Mesothelial cell of epicardium (in vitro differentiated cells): ENCODE measurements around the gene FAM168A. TPM values are rescaled to one million over a fixed set of nuclear protein-coding genes. Genes with fewer than 3 reads are reported as not detected.

Experiments used
- DNase-seq, 2 experiments: peaks; one replicate each; pipeline ENCODE4 v3.0.0; 2021; ENCODE audit warnings: low spot score in 2 of 2; ENCODE audit not compliant: unreplicated experiment in 2 of 2
- H3K27ac Mint-ChIP-seq: 2 replicates; pipeline ENCODE4 v1.8.0; 2021; ENCODE audit warnings: mixed read lengths
- H3K27me3 Mint-ChIP-seq: 2 replicates; pipeline ENCODE4 v1.8.0; 2021; ENCODE audit warnings: low read depth, mixed read lengths
- H3K36me3 Mint-ChIP-seq: 2 replicates; pipeline ENCODE4 v1.8.0; 2021; ENCODE audit warnings: mixed read lengths
- H3K4me1 Mint-ChIP-seq: 2 replicates; pipeline ENCODE4 v1.8.0; 2021; ENCODE audit warnings: mixed read lengths
- H3K4me3 Mint-ChIP-seq: 2 replicates; pipeline ENCODE4 v1.8.0; 2021; ENCODE audit warnings: mild to moderate bottlenecking, moderate library complexity, mixed read lengths
- H3K9me3 Mint-ChIP-seq: 2 replicates; pipeline ENCODE4 v1.8.0; 2021; ENCODE audit warnings: mixed read lengths
- CTCF ChIP-seq: fragments of 200-600 bp; sonication (generic); IDR thresholded peaks from one replicate; pipeline ENCODE4 v1.5.0; 2021; ENCODE audit warnings: antibody characterized with exemption; ENCODE audit not compliant: unreplicated experiment
- total RNA-seq: library from RNA; stranded (reverse); gene quantifications from 3 replicates; pipeline ENCODE4 v1.2.1, GENCODE V29; 2021

The FAM168A gene
- total RNA-seq, 1 donor from 2014 or later, result 61.8 TPM

GRCh38 chr11:73401217-73401923 is 196.5 kb downstream of the FAM168A start:
- Mint-ChIP-seq H3K4me1 (peaks cover 2% of the 10 kb centered on the region), H3K36me3 (no peaks in the 10 kb centered on the region), H3K9me3 (no peaks in the 10 kb centered on the region), H3K4me3 (no peak overlapping the region), H3K27me3 (no peaks in the 10 kb centered on the region), H3K27ac (no peak overlapping the region)
- TF ChIP-seq CTCF, result no peak
- DNase-seq, result no peak

DNA sequence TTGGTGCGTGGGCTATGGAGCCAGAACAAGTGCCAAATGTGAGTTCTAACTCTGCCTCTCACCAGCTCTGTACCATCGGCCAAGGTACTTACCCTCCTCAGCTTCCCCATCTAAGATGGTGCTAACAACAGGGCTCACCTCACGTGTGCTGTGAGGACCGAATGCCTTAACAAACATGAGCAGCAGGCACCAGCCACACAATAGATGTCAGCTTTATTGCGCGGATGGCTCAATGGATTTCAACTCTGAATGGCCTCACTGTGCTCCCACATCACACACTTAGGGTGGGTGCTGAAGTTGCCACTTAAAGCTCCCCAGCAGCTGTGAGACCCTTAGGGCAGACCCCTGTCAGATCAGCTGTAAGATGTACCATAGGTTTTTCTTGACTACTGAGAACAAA is 197.6 kb downstream of the FAM168A start:
- no peaks in the 10 kb centered on the region for H3K27me3 Mint-ChIP-seq
- H3K4me3 Mint-ChIP-seq, result no peak overlapping the region
- no peaks in the 10 kb centered on the region for H3K9me3 Mint-ChIP-seq
- no peaks in the 10 kb centered on the region for H3K36me3 Mint-ChIP-seq
- DNase-seq, result no peak
- peaks cover 2% of the 10 kb centered on the region for H3K4me1 Mint-ChIP-seq
- H3K27ac Mint-ChIP-seq, result no peak overlapping the region
- no peak for TF ChIP-seq CTCF

DNA sequence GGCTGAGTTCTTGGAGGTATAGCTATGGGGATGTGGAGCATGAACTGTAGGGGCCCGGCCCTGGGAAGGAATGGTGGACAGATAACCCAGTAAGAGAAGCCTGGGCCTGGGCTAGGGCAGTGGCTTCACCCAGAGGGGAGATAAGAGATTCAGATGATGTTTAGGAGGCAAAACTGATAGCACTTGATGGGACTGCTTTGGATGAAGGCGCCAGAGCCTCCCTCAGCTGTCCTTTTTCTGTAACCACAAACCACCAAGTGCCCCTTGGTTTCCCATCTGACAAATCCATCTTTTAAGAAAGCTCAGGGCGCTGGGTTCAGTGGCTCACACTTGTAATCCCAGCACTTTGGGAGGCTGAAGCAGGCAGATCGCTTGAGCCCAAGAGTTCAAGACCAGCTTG is 198.3 kb downstream of the FAM168A start:
- Mint-ChIP-seq H3K4me1 (no peaks in the 10 kb centered on the region), H3K27me3 (no peaks in the 10 kb centered on the region), H3K36me3 (no peaks in the 10 kb centered on the region), H3K9me3 (no peaks in the 10 kb centered on the region), H3K4me3 (no peak overlapping the region), H3K27ac (peak overlapping the region; percentile 26)
- DNase-seq, result no peak
- no peak for TF ChIP-seq CTCF

DNA sequence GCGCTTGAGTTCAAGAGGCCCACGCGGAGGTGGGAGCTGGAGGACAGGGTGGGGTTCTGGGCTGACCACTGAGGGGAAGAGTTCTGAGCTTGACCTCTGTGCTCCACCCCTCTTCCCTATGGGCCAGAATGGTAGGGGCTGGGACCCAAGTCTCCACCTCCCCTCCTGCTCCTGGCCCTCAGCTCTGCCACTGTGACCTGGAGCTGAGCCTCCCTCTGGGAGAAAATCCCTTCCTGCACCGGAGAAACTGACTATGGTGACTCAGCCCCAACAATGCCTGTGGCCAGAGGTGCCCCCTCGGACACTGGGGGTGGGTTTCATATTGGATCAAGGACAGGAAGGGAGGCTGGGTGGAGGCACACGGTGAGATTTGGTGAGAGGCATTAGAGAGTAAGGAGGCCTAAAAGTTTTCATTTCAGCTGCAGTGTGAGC is 198.7 kb downstream of the FAM168A start:
- no peak for TF ChIP-seq CTCF
- H3K9me3 Mint-ChIP-seq, result no peaks in the 10 kb centered on the region

DNA sequence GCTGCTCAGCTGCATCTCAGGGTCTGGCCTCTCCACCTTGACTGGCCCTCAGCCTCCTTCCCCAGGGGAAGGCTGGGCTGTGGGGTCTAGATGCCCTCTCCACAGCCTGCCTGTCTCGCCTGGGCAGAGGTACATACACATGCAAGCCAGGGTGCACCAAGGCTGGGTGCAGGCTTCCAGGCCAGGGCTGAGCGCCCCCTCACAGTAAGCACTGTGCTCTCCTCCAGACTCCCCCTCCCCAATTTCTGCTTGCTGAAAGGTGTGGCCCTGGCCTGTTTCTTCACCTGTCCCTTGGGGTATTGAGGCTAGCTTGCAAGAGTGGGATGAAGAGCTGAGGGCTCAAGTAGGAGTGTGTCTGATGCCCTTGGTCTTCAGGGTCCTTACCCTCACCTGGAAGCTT is 199.2 kb downstream of the FAM168A start:
- no peak overlapping the region for H3K27ac Mint-ChIP-seq

More for the DNA sequence above, 198.7 kb downstream of the FAM168A start:
- no peak overlapping the region for H3K4me3 Mint-ChIP-seq
- no peaks in the 10 kb centered on the region for H3K27me3 Mint-ChIP-seq
- H3K4me1 Mint-ChIP-seq, result no peaks in the 10 kb centered on the region
- DNase-seq, result no peak
- H3K27ac Mint-ChIP-seq, result no peak overlapping the region
- no peaks in the 10 kb centered on the region for H3K36me3 Mint-ChIP-seq

More for the DNA sequence above, 199.2 kb downstream of the FAM168A start:
- H3K4me1 Mint-ChIP-seq, result no peaks in the 10 kb centered on the region
- no peak overlapping the region for H3K4me3 Mint-ChIP-seq
- H3K27me3 Mint-ChIP-seq, result no peaks in the 10 kb centered on the region
- no peak for TF ChIP-seq CTCF
- no peak for DNase-seq
- no peaks in the 10 kb centered on the region for H3K36me3 Mint-ChIP-seq
- H3K9me3 Mint-ChIP-seq, result no peaks in the 10 kb centered on the region
